A204.1 (cell line): ENCODE measurements around the gene DDC.
"Not testable (repeated sequence)": the region's sequence is repeated elsewhere in the genome, so short reads cannot be mapped to it uniquely, and the experiment has no call there.

Experiments used
- FAIRE-seq: peaks from 2 replicates; lab custom pipeline; 2012; peaks lifted over from hg19 to GRCh38; lab: Jason Lieb, UNC

The DDC gene

DNA sequence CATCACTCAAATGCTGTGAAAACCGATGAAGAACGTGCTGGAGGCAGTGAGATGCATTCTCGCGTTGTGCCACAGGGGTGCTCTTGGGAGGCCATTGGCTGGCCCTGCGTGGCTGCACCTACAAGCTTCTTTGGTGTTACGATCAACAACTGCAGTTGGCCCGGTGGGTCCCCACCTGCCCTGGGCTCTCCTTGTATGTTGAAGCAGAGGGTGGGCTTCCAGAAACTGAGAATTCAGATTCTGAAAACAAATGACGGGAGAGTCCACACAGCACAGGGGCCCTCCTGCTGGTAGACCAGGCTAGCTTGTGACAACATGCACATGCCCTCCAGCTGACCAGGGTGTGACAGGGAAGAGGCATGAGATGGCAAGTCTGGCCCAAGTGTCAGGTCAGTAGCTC is 23.7 kb upstream of the DDC start:
- FAIRE-seq: no peak

DNA sequence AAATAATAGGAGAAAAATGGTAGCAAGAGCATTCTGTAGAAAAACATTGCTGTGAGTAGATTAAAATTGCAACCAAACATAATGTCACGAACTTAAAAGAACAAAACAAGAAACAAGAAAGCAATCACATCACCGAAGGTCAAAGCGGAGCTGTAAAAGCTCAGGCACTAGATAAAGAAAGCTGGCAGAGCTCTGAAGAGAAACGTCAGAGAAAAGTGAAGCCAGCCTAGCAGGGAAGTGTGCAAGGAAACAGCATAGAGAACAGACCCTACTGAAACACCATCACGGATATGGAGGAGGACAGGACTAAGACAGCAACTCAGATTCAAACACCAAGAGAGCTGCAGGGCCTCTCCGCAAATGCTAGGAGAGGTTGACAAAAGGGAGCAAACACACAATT is 22.5 kb upstream of the DDC start:
- no peak for FAIRE-seq

DNA sequence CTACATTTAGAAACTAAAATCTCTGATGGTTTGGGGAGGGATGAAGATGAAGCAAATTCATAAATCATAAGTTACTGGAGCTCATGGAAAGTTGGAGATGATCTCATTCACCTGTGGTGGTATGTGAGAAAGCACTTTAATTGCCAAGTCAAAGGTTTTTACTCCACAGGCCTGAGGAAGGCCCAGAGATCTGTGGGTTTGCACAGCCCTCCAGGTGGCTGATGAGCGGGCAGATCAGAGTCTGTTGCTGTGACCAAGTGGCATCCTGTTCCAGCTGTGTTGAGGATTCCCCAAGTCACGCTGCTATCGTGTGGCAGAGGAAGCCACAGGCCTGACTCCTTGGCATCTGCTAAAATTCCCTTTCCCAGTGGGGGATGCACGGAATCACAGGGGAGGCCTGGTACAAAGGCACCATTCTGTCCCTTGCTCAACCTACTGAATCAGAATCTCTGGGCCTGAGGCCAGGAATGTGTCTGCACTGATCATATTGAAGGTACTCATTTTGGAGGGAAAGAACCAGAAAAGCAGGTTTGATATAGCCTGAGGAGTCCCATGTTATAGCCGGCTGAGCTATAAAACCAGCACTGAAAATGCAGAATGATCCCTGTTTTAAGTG is 19.7 kb upstream of the DDC start:
- FAIRE-seq: no peak

DNA sequence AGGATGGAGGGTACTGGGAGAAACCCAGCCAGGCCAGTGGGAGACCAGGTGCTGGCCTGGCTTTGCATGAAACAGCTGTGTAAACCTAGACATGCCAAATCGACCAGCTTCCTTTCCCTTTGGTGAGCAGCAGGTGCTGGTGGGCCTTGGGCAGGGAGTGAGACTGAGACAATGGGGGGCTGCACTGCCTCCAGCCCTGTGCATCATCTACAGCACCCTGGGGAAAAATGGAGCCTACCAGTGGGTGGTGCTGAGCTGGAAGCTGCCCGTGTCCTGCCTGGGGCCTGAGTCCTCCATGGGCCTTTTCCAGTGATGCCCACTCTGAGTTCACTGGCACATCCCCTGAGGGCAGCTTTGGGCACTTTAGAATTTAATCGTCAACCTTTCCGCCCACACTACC is 19.2 kb upstream of the DDC start:
- FAIRE-seq: no peak

DNA sequence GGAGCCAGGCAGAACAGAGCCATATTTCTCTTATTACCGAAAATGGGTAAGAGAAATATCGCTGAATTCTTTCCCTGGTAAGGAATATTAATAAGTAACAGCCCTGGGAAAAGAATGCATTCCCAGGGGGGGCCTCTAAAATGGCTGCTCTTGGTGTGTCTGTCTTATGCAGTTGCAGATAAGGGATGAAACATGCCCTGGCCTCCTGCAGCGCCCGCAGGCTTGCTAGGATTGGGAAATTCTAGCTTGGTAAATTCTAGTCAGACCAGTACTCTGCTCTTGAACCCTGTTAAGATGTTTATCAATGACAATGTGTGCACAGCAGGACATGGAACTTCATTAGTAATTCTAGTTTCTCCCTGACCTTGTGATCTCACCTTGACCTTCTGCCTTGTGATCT is 18.1 kb upstream of the DDC start:
- FAIRE-seq: not testable (repeated sequence)

DNA sequence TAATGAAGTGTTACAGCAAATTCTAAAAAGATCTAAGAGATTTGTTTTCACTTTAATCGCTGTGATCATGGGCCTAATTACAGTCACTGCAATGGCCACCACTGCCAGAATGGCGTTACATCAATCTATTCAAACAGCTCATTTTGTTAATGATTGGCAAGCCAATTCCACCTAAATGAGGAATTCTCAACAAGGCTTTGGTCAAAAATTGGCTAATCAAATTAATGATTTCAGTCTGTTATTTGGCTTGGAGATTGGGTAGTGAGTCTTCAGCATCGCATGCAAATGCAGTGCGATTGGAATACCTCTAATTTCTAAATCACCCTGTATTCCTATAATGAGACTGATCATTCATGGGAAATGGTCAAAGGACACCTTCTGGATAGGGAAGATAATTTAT is 17.1 kb upstream of the DDC start:
- FAIRE-seq: not testable (repeated sequence)

DNA sequence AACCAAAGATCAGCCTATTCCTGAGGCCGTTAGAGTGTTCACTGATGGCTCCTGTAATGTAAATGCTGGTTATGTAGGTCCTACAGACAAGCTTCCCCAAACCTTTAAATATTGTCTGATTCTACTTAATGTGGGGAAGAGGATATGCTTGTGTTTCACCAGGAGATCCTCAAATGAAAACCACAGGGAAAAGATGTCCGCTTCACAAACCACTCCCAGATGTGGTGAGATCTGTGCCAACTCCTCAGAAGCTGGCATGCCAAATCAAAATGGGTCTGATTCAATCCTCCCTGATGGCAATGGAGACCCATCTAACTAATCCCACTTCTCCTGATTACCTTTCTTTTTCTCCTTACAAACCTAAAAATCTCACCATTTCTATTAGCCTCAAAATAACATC is 15.5 kb upstream of the DDC start:
- FAIRE-seq: not testable (repeated sequence)

DNA sequence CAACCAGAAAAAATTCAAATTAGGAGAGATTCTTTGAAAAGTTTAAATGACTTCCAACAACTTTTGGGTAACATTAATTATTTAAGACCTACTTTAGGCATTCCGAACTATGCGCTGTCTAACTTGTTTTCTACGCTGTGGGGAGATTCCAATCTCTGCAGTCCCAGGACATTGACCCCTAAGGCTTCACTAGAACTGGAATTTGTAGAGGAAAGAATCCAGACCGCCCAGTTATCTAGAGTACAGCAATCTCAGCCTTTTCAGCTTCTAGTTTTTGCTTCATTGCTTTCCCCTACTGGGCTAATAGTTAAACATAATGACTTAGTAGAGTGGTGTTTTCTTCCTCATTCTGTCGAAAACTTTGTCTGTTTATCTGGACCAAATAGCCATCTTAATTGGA is 14.9 kb upstream of the DDC start:
- FAIRE-seq: no peak

DNA sequence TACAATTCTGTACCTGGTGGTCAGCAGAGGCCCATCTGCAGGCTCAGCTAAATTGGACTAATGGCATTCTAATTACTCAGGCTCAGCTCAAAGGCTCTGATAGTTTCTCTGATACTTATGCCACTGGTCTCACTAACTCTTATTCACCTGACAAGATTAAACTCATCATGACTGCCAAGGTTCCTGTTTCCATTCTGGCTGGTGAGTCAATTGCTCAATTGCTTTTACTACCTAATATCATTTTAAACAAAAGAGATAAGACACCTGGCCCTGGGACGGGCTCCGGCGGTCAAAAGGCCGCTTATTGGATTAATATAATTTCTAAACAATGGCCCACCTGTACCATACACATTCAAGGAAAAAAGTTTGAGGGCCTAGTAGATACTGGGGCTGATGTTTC is 12.9 kb upstream of the DDC start:
- not testable (repeated sequence) for FAIRE-seq

DNA sequence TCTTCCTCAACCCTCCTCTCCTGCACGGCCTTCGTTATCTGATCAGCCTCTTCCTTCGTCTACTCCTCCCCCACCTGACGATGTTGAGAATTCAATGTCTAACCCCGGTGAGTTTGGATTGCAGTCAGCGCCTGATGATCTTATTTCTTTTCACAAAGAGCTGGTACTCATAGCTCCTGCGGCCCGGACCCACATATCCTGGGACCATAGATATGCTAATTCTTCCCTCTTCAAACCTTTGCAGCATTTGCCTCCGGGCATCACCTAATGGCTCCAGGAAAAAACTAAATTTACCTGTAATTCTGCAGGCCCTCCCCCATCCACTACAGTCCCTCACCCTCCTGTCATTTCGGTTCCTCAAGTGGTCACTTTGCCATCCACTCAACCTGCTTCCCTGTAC is 12.4 kb upstream of the DDC start:
- no peak for FAIRE-seq

DNA sequence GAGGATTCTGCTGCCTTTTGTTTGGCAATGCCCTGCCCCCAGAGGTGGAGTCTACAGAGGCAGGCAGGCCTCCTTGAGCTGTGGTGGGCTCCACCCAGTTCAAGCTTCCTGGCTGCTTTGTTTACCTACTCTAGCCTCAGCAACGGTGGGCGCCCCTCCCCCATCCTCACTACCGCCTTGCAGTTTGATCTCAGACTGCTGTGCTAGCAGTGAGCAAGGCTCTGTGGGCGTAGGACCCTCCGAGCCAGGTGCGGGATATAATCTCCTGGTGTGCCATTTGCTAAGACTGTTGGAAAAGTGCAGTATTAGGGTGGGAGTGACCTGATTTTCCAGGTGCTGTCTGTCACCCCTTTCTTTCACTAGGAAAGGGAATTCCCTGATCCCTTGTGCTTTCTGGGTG is 11.2 kb upstream of the DDC start:
- not testable (repeated sequence) for FAIRE-seq

DNA sequence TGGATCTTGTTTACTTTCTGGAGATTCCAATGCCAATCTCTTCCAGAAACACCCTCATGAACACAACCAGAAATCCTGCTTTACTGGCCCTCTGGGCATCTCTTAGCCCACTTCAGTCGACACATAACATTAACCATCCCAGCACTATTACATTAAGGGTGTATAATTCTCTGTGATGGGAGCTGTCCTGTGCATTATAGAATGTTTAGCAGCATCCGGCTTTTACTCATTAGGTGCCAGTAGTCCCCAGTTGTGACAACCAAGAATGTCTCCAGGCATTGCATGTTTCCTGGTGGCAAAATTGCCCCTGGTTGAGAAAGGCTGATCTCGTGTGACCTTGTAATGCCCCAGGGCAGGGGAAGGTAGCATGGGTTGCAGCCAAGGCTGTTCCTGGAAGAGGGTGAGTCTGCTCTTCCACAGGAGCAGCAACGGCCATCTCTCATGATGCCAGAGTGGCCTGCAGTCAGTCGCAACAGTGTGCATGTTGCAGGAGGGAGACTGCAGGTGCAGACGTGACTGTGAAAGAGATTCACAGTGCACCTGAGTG is 2.6 kb upstream of the DDC start:
- no peak for FAIRE-seq

DNA sequence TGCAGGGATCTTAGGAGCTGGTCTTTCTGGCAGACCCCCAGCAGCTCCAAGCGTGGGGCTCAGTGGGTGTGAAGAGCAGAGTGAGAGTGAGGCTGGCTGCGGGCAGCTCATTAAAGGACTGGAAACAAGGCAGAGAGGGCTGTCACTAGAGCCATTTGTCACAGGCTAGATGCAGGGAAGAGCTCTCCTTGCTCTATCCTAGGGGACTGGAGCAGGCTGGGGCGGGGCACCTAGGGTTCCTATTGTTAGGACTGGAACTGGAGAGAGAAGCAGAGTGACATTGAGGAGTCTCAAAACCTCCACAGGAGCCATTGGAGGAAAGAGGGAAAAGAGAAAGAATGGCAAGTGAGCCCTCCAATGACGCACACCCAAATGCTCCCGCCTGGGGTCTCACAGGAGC is 772 bp upstream of the DDC start:
- FAIRE-seq: no peak

DNA sequence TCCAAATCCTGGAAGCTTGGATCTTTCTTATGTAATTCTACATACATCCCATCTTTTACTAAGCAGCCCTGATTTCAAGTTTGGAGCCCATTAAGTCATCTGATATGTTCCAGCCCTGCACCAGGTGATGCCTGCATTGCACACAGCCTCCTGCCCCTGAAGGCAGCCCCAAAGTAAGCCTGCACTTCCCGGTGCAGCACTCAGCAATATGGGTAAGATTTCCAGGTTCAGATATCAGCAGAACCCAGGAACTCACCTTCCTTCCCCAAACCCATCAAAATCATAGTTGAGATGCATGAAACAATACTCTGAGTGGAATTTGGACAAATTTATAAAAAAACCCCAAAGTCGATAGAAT is 333 bp upstream of the DDC start:
- FAIRE-seq: no peak

DNA sequence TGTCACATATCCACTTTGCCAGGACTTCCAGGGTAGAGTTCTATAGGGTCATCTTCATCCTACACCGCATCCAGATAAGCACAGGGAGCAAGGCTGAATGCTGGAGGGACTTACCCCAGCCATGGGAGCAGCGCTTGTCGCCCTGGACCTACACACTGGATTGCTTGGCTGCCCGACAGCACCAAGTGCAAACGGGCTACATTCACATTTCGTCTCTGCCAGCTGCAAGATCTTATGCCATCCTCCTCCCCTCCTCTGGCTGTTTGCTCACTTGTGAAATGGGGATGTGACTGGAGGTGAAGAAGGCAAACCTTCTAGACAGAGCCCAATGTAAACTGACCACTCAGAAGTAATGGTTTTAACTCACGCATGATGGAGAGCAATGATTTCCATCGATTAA is 1.0 kb downstream of the DDC start:
- FAIRE-seq: no peak

DNA sequence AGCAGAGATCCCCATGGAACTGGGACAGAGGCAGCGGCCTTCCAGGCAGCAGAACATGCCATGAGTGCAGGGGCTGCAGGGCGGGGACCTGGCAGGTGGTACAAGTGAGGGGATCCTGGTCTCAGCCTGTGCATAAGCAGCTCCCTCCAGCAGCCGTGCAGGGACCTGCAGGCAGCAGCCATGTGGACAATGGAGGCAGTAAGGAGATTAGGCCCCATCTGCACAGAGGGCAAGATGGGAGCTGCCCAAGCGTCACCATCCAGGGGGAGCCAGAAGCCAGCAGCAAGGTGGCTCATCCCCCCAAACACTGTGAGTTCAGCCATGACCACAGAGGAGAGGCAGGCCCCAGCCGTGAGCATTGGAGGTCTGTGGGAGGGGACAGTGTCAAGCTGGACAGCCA is 3.1 kb downstream of the DDC start:
- no peak for FAIRE-seq

DNA sequence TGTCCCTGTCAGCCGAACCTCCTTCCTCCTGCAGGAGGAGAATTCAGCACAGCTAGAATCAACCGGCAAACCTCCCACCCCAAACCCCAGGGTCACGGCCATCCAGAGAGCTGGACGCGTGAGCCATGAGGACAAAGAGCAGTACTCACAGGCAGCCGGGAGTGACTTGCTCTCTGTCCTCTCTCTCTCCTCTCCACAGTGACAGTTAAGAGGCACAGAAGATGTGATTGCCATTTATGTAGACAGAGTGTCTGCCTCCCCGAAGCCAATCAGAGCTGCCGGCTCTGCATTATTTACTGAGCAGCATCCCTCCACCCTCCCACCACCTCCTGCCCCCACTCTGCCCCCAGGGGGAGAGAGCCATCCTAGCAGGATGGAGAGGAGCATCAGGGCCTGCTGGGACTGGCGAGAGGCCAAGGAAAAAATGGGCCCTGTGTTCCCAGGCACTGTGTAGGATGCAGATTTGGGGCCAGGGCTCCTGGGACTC is 4.3 kb downstream of the DDC start:
- no peak for FAIRE-seq

DNA sequence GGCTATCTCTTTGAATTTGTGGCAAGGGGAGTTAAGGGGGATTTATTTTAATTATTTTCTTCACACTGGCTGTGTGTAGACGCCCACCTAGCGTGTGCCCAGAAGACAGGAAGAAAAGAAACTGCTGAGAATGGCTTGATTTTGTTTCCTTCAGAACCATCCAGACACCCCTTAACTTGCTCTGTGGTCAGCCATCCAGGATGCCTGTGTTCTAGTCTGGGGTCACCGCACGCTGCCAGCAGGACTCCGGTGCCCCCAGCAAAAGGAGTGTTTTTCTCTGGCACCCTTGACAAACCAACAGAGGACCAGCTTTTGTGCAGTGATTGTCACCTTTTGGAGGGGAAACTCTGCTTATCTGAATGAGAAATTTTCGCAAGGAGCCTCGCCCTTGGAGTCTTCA is 5.3 kb downstream of the DDC start:
- no peak for FAIRE-seq

DNA sequence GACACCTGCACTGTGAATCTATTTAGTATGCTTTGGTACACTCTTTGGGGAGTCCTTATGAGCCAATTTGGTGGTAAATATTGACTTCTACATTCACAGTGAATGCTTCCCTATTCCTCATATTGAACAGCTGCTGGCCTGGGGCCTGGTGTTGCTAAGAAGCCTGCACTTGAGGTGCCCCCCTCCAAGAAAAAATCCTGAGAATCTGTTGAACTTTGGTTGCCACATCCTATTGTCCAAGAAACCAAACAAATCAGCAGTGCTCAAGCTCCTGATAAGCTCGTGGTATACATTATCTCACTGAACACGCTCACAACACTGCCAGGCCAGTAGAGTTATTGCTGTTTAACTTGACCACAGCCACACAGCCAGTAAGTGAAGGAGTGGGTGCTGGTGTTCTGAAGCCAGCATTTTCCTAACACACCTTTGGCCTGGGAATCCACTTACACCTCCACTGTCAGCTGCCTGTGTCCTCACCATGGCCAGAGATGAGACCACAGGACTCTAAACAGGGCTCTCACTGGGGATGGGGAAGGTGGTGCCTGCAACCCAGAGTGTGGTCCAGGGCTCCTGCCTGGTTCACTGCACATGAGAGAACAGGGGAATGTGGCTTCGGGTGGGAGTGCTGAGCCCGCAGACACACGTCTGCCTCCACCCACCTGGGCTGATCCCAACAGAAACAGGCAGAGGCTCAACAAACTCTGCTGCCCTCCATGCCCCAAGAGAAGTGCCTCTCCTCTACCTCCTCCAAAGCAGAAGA is 6.7 kb downstream of the DDC start:
- no peak for FAIRE-seq

DNA sequence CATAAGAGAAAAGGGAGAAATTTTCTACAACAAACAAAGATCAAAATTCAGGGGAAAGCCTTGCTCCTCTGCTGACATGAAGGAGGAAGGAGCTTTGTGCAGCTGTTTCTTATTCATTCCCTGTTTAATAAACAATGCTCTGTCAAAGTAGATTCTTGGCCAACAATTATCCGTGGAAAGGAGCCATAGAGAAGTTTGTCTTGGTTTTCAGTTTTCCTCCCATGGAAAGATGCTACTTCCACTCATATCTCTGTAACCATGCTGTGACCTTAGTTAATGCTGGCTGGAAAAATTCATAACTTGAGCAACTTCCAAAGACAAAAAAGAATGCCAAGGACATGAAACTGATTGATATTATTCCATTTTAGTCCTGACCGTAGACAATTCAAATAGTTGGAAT is 8.1 kb downstream of the DDC start:
- FAIRE-seq: no peak

DNA sequence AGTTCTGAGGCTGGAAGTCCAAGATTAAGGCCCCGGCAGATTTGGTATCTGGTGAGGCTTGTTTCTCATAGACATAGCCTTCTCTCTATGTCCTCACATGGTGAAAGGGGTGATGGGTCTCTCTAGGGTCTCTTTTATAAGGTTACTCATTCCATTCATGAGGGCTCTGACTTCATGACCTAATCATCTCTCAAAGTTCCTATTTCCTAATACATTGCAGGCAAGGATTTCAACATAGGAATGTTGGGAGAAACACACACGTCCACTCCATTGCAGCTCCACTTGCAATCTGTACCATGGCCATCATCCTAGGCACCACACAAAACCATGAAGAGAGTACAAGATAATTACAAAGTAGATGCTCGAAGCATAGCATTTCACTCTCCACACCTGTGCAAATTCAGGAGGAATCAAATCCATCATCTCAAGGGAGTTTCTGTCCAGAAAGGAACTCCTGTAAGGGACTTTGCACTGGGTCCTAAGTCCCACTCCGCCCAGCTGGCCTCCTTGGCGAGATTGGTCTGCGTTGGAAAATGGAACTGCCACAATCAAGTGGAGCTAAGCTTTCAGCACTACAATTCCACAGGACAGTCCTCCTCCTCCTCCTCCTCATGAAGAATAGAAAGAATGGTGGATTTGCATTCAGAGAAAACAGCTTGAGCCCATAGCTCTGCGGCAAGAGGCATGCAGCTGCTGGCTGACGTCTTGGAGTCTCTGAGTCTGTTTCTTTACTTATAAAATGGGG is 8.8 kb downstream of the DDC start:
- no peak for FAIRE-seq

DNA sequence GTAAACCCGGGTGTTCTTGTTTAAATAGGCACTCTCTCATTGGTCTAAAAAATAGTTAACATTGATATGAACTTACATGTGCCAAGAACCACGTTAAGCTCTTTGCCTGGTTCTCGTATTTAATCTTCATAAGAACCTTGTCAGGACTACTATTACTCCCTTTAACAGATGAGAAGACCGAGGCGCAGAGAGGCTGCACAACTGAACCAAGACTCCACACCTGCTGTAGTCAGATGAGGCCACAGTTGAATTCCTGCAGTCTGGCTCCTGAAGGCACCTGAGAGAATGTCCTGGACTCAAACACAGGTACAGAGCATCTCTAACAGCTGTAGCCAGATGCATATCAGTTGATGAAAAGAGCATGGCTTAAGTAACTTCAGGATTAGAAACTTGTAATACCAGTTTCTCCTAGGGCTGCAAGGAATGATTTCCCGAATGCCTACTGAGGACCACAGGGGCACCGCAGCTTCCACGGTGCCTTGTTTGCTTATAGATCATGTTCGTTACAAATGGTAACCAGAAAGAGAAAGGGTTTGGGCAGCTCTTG is 9.5 kb downstream of the DDC start:
- no peak for FAIRE-seq
